Measurements from ENCODE around the gene NCOR2. TPM values are rescaled to one million over a fixed set of nuclear protein-coding genes. Genes with fewer than 3 reads are reported as not detected.

The NCOR2 gene
- total and polyA plus RNA-seq, 9 donors: 18.2 to 376 (median 265) TPM

DNA sequence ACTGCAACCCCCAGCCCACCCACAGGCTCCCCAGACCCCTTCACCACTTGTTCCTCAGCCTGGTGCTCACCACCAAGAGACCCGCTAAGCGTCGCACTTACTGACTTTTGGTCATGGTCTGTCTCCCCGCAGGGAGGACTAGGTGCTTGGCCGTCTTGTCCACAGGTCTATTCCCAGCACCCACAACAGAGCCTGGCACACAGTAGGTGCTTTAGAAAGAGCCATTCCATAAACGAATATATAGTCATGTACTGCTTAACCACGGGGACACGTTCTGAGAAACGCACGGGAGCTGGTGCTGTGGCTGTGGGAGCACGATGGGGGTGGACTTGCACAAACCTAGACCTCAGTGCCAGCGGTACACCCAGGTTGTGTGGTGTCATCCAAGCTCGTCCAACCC is 34.0 kb downstream of the NCOR2 start:
- no peak for DNase-seq
- WGBS, 3 donors: 86 to 90% (median 89%) methylated on average over 13 of the region's 13 CpGs
- Histone ChIP-seq H3K4me1 (ENCODE audit: insufficient read depth) (peaks cover 24% of the 10 kb centered on the region), H3K27me3 (no peaks in the 10 kb centered on the region), H3K36me3 (no peaks in the 10 kb centered on the region), H3K9me3 (no peaks in the 10 kb centered on the region), H3K4me3 (no peak overlapping the region), H3K27ac (peak overlapping the region in 1 of 2 donors; percentile 42)
- intact Hi-C loops (cut with DNase I): no loop called here
- TF ChIP-seq EP300 (IDR thresholded peaks at IDR 0.05) (no peak), CTCF (IDR thresholded peaks at IDR 0.05) (no peak), POLR2A (IDR thresholded peaks at IDR 0.05) (no peak)

- Histone ChIP-seq H3K36me3 (no peaks in the 10 kb centered on the region), H3K27me3 (no peaks in the 10 kb centered on the region), H3K27ac (peak overlapping the region in 1 of 2 donors; percentile 42), H3K9me3 (no peaks in the 10 kb centered on the region), H3K4me3 (no peak overlapping the region), H3K4me1 (ENCODE audit: insufficient read depth) (peaks cover 19% of the 10 kb centered on the region)
- DNase-seq: no peak
- intact Hi-C loops (cut with DNase I): no loop called here
- WGBS, 3 donors: 61 to 67% (median 66%) methylated on average over 5 of the region's 5 CpGs
- no peak for TF ChIP-seq CTCF (IDR thresholded peaks at IDR 0.05)
- no peak for TF ChIP-seq EP300 (IDR thresholded peaks at IDR 0.05)
- no peak for TF ChIP-seq POLR2A (IDR thresholded peaks at IDR 0.05)
These were observed 34.4 kb downstream of the NCOR2 start for GRCh38 chr12:124532967-124533366.

GRCh38 chr12:124532331-124532750 is 35.1 kb downstream of the NCOR2 start:
- H3K27ac ChIP-seq: peak overlapping the region in 1 of 2 donors; percentile 35
- no peaks in the 10 kb centered on the region for H3K27me3 ChIP-seq
- 45 to 53% (median 52%) methylated on average over 14 of the region's 14 CpGs for WGBS, 3 donors
- H3K36me3 ChIP-seq: no peaks in the 10 kb centered on the region
- no peaks in the 10 kb centered on the region for H3K9me3 ChIP-seq
- intact Hi-C loops (cut with DNase I): no loop called here
- H3K4me1 ChIP-seq (ENCODE audit: insufficient read depth): peaks cover 13% of the 10 kb centered on the region
- no peak for DNase-seq
- TF ChIP-seq CTCF (IDR thresholded peaks at IDR 0.05) (no peak), POLR2A (IDR thresholded peaks at IDR 0.05) (no peak), EP300 (IDR thresholded peaks at IDR 0.05) (no peak)
- H3K4me3 ChIP-seq: no peak overlapping the region

- TF ChIP-seq CTCF (IDR thresholded peaks at IDR 0.05) (no peak), POLR2A (IDR thresholded peaks at IDR 0.05) (no peak), EP300 (IDR thresholded peaks at IDR 0.05) (no peak)
- Histone ChIP-seq H3K4me3 (no peak overlapping the region), H3K36me3 (no peaks in the 10 kb centered on the region), H3K27me3 (no peaks in the 10 kb centered on the region), H3K4me1 (ENCODE audit: insufficient read depth) (peaks cover 9% of the 10 kb centered on the region), H3K27ac (peak overlapping the region in 1 of 2 donors; percentile 35), H3K9me3 (no peaks in the 10 kb centered on the region)
- intact Hi-C loops (cut with DNase I): no loop called here
- no peak for DNase-seq
- WGBS, 3 donors: 87 to 90% (median 88%) methylated on average over 11 of the region's 11 CpGs
These were observed 35.5 kb downstream of the NCOR2 start for GRCh38 chr12:124531906-124532305.

Measured in ovary (tissue), 9 donors.